Esophagus muscularis mucosa (tissue), 4 donors: Measurements from ENCODE around the gene ERC2. TPM values are rescaled to one million over a fixed set of nuclear protein-coding genes. Genes with fewer than 3 reads are reported as not detected.

ENCODE experiments used
- DNase-seq: peaks from one replicate; pipeline ENCODE4 v3.0.0-alpha.2; 2017; ENCODE audit errors: extremely low spot score
- H3K27ac ChIP-seq, 4 donors: fragments of 200-600 bp; sonication (generic); replicated peaks in 1 of 4; 1 replicate in 3 of 4; 2 replicates in 1 of 4; pipeline ENCODE4 v1.5.1; 2016 to 2019; ENCODE audit warnings: mild to moderate bottlenecking in 1 of 4
- H3K27me3 ChIP-seq, 4 donors: fragments of 200-600 bp; sonication (generic); one replicate each; pipeline versions ENCODE4 v1.5.1 to v1.6.0; 2016 to 2019
- H3K36me3 ChIP-seq, 4 donors: fragments of 200-600 bp; sonication (generic); one replicate each; pipeline ENCODE4 v1.5.1; 2016 to 2019
- H3K4me1 ChIP-seq, 4 donors: fragments of 200-600 bp; sonication (generic); one replicate each; pipeline ENCODE4 v1.5.1; 2016 to 2019
- H3K4me3 ChIP-seq, 4 donors: fragments of 200-600 bp; sonication (generic); 1 replicate in 2 of 4; 2 replicates in 2 of 4; pipeline ENCODE4 v1.5.1; 2016 to 2019; ENCODE audit warnings: mild to moderate bottlenecking in 4 of 4, moderate library complexity in 1 of 4
- H3K9me3 ChIP-seq, 4 donors: fragments of 200-600 bp; sonication (generic); 1 replicate in 3 of 4; 2 replicates in 1 of 4; pipeline ENCODE4 v1.5.1; 2016 to 2019
- CTCF ChIP-seq, 3 experiments: fragments of 200-600 bp in 2 of 3; fragments of 450-650 bp in 1 of 3; sonication (generic) in 2 of 3; IDR thresholded peaks; one replicate each; pipeline ENCODE4 v1.5.1; 2017 to 2019; ENCODE audit warnings: antibody characterized with exemption in 3 of 3, mild to moderate bottlenecking in 2 of 3, moderate library complexity in 1 of 3
- EP300 ChIP-seq: sonication (generic); formaldehyde crosslinking; IDR thresholded peaks from one replicate; pipeline ENCODE4 v1.6.1; 2017; ENCODE audit warnings: antibody characterized with exemption
- POLR2A ChIP-seq: fragments of 450-650 bp; IDR thresholded peaks from one replicate; pipeline ENCODE4 v1.6.1; 2017; ENCODE audit warnings: antibody characterized with exemption, moderate library complexity, mild to moderate bottlenecking, low read depth
- POLR2AphosphoS5 ChIP-seq, 2 donors: sonication (generic); formaldehyde crosslinking; IDR thresholded peaks; one replicate each; pipeline ENCODE4 v1.6.1; 2017; ENCODE audit warnings: antibody characterized with exemption in 2 of 2
- WGBS: methylation state at CpG from one replicate; pipeline ENCODE4 v1.1.5; 2018; 5-methylcytosine and 5-hydroxymethylcytosine counted together
- intact Hi-C: fragments of 100-400 bp; cut with DNase I; formaldehyde crosslinking; loops from one replicate; pipeline ENCODE4 v1.15.1; 2023
- total RNA-seq, 4 donors: library from RNA; depleted of rRNA; stranded (reverse); fragments of >200 nt; gene quantifications; one replicate each; pipeline versions ENCODE4 v1.1.0 to v1.2.1, GENCODE V29; 2016

Gene ERC2
- total RNA-seq, 4 donors from 2014 or later, result 0.42 to 2.0 (median 1.5) TPM

- no peak for TF ChIP-seq CTCF (IDR thresholded peaks at IDR 0.05)
- TF ChIP-seq EP300, result no peak
- TF ChIP-seq POLR2AphosphoS5 (IDR thresholded peaks at IDR 0.05), result no peak
- TF ChIP-seq POLR2A, result no peak
- 96% methylated on average over 2 of the region's 2 CpGs for WGBS
- intact Hi-C loops, result no loop called here
These were observed 933.4 kb downstream of the ERC2 start for GRCh38 chr3:55534876-55535275.

GRCh38 chr3:55532806-55533205, 935.5 kb downstream of the ERC2 start:
- no peaks in the 10 kb centered on the region for H3K36me3 ChIP-seq
- intact Hi-C loops, result no loop called here
- H3K4me3 ChIP-seq, result no peak overlapping the region
- TF ChIP-seq CTCF (IDR thresholded peaks at IDR 0.05) (no peak), EP300 (no peak), POLR2AphosphoS5 (IDR thresholded peaks at IDR 0.05) (no peak), POLR2A (no peak)
- no peak for DNase-seq
- no peaks in the 10 kb centered on the region for H3K27me3 ChIP-seq
- H3K4me1 ChIP-seq, result no peaks in the 10 kb centered on the region
- no peaks in the 10 kb centered on the region for H3K9me3 ChIP-seq
- 96% methylated on average over 3 of the region's 3 CpGs for WGBS
- no peak overlapping the region for H3K27ac ChIP-seq

More at GRCh38 chr3:55534876-55535275, 933.4 kb downstream of the ERC2 start:
- no peak for DNase-seq
- Histone ChIP-seq H3K9me3 (no peaks in the 10 kb centered on the region), H3K36me3 (no peaks in the 10 kb centered on the region), H3K4me1 (no peaks in the 10 kb centered on the region), H3K27ac (no peak overlapping the region), H3K27me3 (no peaks in the 10 kb centered on the region), H3K4me3 (no peak overlapping the region)

- Histone ChIP-seq H3K4me1 (no peaks in the 10 kb centered on the region), H3K4me3 (no peak overlapping the region), H3K9me3 (no peaks in the 10 kb centered on the region), H3K36me3 (no peaks in the 10 kb centered on the region), H3K27me3 (no peaks in the 10 kb centered on the region), H3K27ac (no peak overlapping the region)
- intact Hi-C loops, result no loop called here
- no peak for DNase-seq
- TF ChIP-seq CTCF (IDR thresholded peaks at IDR 0.05), result no peak
- TF ChIP-seq POLR2AphosphoS5 (IDR thresholded peaks at IDR 0.05), result no peak
- no peak for TF ChIP-seq EP300
- no peak for TF ChIP-seq POLR2A
- WGBS, result 75% methylated on average over 1 of the region's 1 CpG
These were observed 936.9 kb downstream of the ERC2 start for GRCh38 chr3:55531321-55531720.

GRCh38 chr3:55527361-55527760, 940.9 kb downstream of the ERC2 start:
- intact Hi-C loops, result no loop called here
- DNase-seq, result no peak
- H3K9me3 ChIP-seq, result no peaks in the 10 kb centered on the region
- no peak overlapping the region for H3K27ac ChIP-seq
- 97% methylated on average over 4 of the region's 4 CpGs for WGBS
- H3K4me1 ChIP-seq, result peaks cover 0 to 12% (median 10%) of the 10 kb centered on the region in 4 donors
- no peak overlapping the region for H3K4me3 ChIP-seq
- no peaks in the 10 kb centered on the region for H3K27me3 ChIP-seq
- H3K36me3 ChIP-seq, result no peaks in the 10 kb centered on the region
- no peak for TF ChIP-seq CTCF (IDR thresholded peaks at IDR 0.05)

GRCh38 chr3:55526332-55527030, 941.8 kb downstream of the ERC2 start:
- H3K27ac ChIP-seq, result no peak overlapping the region
- H3K4me3 ChIP-seq, result no peak overlapping the region
- DNase-seq, result no peak
- 89% methylated on average over 4 of the region's 10 CpGs for WGBS
- peaks cover 0 to 18% (median 13%) of the 10 kb centered on the region in 4 donors for H3K4me1 ChIP-seq
- H3K36me3 ChIP-seq, result no peaks in the 10 kb centered on the region
- no peaks in the 10 kb centered on the region for H3K27me3 ChIP-seq
- H3K9me3 ChIP-seq, result no peaks in the 10 kb centered on the region
- intact Hi-C loops, result no loop called here
- TF ChIP-seq POLR2A, result no peak
- TF ChIP-seq POLR2AphosphoS5 (IDR thresholded peaks at IDR 0.05), result no peak
- TF ChIP-seq CTCF (IDR thresholded peaks at IDR 0.05), result no peak
- no peak for TF ChIP-seq EP300
